Measurements from ENCODE around the gene LAMC3. TPM values are rescaled to one million over a fixed set of nuclear protein-coding genes. Genes with fewer than 3 reads are reported as not detected.

LAMC3 gene
- total RNA-seq, 4 donors from 2014 or later, result 0.82 to 6.6 (median 3.9) TPM

DNA sequence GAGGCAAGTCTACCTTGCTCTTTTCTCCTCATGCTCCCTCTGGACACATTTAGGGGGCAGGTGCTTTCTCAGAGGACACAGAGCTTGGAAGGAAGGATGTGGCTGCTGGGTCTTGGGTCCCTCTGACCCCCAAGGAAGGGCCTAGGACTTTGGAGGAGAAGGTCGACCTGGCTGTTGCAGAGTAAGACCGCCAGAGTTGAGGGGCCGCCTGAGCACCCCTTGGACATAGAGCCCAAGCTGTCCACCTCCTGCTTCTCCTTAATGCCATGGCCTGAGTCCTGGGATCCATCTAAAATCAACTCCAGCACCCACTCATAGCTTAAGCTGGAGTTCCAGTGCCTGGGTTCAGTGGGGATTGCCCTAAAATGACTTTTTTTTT, 20.6 kb downstream of the LAMC3 start:
- no peaks in the 10 kb centered on the region for H3K36me3 ChIP-seq
- no peak for DNase-seq
- H3K4me3 ChIP-seq, result no peak overlapping the region
- H3K9me3 ChIP-seq, result no peaks in the 10 kb centered on the region
- no peaks in the 10 kb centered on the region for H3K4me1 ChIP-seq
- no peak overlapping the region for H3K27ac ChIP-seq
- TF ChIP-seq POLR2AphosphoS5 (IDR thresholded peaks at IDR 0.05) (no peak), POLR2A (IDR thresholded peaks at IDR 0.05) (no peak), EP300 (IDR thresholded peaks at IDR 0.05; ENCODE audit: low read depth) (no peak)
- TF ChIP-seq, protein P1, sequence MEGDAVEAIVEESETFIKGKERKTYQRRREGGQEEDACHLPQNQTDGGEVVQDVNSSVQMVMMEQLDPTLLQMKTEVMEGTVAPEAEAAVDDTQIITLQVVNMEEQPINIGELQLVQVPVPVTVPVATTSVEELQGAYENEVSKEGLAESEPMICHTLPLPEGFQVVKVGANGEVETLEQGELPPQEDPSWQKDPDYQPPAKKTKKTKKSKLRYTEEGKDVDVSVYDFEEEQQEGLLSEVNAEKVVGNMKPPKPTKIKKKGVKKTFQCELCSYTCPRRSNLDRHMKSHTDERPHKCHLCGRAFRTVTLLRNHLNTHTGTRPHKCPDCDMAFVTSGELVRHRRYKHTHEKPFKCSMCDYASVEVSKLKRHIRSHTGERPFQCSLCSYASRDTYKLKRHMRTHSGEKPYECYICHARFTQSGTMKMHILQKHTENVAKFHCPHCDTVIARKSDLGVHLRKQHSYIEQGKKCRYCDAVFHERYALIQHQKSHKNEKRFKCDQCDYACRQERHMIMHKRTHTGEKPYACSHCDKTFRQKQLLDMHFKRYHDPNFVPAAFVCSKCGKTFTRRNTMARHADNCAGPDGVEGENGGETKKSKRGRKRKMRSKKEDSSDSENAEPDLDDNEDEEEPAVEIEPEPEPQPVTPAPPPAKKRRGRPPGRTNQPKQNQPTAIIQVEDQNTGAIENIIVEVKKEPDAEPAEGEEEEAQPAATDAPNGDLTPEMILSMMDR (IDR thresholded peaks at IDR 0.05), result no peak
- no peaks in the 10 kb centered on the region for H3K27me3 ChIP-seq
- in situ Hi-C loops (cut with MboI; ENCODE audit: low pct_ligation_motif_present in 1 of 4, low pct_unique_long_range_greater_than_20kb in 1 of 4, low sequenced_read_pairs in 3 of 4), result no loop called here
- 81% methylated on average over 3 of the region's 3 CpGs; no CpG with 5 or more reads in 1 of the 2 donors for WGBS, 2 donors (ENCODE audit: low coverage in 1 of 2)
- intact Hi-C loops (cut with DNase I; ENCODE audit: low total_unique reads), result no loop called here

DNA sequence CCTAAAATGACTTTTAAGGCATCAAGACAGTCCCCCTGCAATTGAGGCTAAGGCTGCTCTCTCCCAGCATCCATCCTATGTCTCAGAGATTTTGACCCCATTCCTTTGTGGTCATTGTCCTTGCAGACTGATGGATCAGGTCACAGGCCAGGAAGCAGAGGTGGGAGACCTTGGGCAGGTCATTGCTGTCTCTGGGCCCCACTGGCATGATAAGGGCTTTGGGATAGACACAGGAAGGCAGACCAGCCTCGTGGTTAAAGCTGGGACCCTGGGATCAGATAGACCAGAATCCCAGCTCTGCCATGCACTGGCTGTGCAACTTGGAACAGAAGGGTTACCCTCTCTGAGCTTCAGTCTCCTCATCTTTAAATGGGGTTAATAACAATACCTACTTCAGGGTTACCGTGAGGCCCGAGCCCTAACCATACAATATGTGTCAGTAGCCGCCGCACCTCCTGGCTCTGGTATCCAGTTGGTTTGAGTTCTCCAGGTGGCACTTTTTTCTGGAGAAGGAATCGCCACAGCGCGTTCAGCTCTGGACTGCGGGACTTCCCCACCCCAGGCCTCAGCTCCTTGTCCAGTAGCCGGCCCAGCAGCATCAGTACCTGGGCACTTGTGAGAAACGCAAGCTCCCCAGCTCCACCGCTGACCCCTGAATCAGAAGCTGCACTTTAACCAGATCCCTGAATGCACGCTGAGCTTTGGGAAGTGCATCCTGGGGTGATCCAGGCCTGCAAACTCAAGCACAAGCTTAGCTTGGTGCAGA, 21.4 kb downstream of the LAMC3 start:
- Histone ChIP-seq H3K36me3 (no peaks in the 10 kb centered on the region), H3K27me3 (no peaks in the 10 kb centered on the region), H3K9me3 (no peaks in the 10 kb centered on the region), H3K4me3 (no peak overlapping the region), H3K27ac (no peak overlapping the region), H3K4me1 (no peaks in the 10 kb centered on the region)
- TF ChIP-seq EP300 (IDR thresholded peaks at IDR 0.05; ENCODE audit: low read depth), result no peak
- TF ChIP-seq POLR2AphosphoS5 (IDR thresholded peaks at IDR 0.05), result no peak
- TF ChIP-seq, protein P1 (IDR thresholded peaks at IDR 0.05), result no peak
- TF ChIP-seq POLR2A (IDR thresholded peaks at IDR 0.05), result no peak
- no peak for DNase-seq
- intact Hi-C loops (cut with DNase I; ENCODE audit: low total_unique reads) (no loop called here), in situ Hi-C loops (cut with MboI; ENCODE audit: low pct_ligation_motif_present in 1 of 4, low pct_unique_long_range_greater_than_20kb in 1 of 4, low sequenced_read_pairs in 3 of 4) (no loop called here)
- 79% methylated on average over 12 of the region's 13 CpGs; no CpG with 5 or more reads in 1 of the 2 donors for WGBS, 2 donors (ENCODE audit: low coverage in 1 of 2)

DNA sequence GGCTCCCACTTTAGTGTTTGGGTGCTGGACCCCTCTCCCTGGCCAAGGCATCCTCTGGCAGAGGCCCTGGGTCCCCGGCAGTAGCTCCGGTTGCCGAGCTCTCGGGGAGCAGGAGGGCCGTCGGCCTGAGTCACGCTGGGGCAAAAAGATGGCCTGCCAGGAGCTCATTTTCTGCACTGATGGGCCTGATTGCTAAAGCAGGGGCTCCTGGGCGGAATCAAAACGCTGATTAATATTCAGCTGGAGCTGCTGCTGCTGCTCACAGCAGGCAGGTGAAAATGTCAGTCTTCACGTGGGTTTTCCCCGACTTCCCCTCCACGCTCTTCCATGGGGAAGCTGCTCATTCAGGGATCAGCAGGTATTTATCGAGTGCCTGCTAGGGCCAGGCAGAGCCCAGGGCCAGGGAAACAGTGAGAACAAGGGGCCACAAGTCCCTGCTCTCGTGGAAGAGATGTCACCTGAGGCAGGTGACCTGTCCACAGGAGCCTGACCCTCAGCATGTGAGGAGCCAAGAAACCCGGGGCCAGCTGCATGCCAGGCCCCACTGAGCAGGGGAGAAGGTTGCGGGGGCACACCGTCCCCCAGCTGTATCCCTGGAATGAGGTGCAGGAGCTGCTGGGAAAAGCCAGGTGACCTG, 22.1 kb downstream of the LAMC3 start:
- Histone ChIP-seq H3K9me3 (no peaks in the 10 kb centered on the region), H3K4me1 (no peaks in the 10 kb centered on the region), H3K4me3 (no peak overlapping the region), H3K27me3 (no peaks in the 10 kb centered on the region), H3K27ac (no peak overlapping the region), H3K36me3 (no peaks in the 10 kb centered on the region)
- TF ChIP-seq EP300 (IDR thresholded peaks at IDR 0.05; ENCODE audit: low read depth) (no peak), POLR2A (IDR thresholded peaks at IDR 0.05) (no peak), POLR2AphosphoS5 (IDR thresholded peaks at IDR 0.05) (no peak)
- TF ChIP-seq, protein P1 (IDR thresholded peaks at IDR 0.05), result no peak
- DNase-seq, result no peak
- in situ Hi-C loops (cut with MboI; ENCODE audit: low pct_ligation_motif_present in 1 of 4, low pct_unique_long_range_greater_than_20kb in 1 of 4, low sequenced_read_pairs in 3 of 4) (no loop called here), intact Hi-C loops (cut with DNase I; ENCODE audit: low total_unique reads) (no loop called here)
- 80 to 84% methylated on average over 2 to 16 of the region's 17 CpGs for WGBS, 2 donors (ENCODE audit: low coverage in 1 of 2)

DNA sequence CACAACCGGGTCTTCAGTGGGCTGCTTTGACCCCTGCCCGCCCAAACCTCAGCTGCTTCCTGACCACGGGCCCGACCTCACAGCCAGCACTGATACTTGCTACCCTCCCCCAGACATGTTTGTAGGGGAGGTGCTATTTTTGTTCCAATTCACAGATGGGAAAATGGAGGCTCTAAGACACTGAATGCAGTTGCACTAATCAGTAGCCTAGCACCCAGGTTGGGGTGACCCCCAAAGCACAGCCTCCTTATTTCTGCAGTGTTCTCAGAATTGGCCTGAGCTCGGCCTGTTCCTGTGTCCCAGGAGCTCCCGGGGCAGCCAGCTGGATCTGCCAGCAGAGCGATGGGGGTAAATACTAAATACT, 22.6 kb downstream of the LAMC3 start:
- Histone ChIP-seq H3K27me3 (no peaks in the 10 kb centered on the region), H3K27ac (no peak overlapping the region), H3K4me1 (peaks cover 0 to 2% (median 0%) of the 10 kb centered on the region in 4 donors), H3K9me3 (no peaks in the 10 kb centered on the region), H3K4me3 (no peak overlapping the region), H3K36me3 (no peaks in the 10 kb centered on the region)
- in situ Hi-C loops (cut with MboI; ENCODE audit: low pct_ligation_motif_present in 1 of 4, low pct_unique_long_range_greater_than_20kb in 1 of 4, low sequenced_read_pairs in 3 of 4) (no loop called here), intact Hi-C loops (cut with DNase I; ENCODE audit: low total_unique reads) (no loop called here)
- TF ChIP-seq POLR2A (IDR thresholded peaks at IDR 0.05), result no peak
- no peak for TF ChIP-seq EP300 (IDR thresholded peaks at IDR 0.05; ENCODE audit: low read depth)
- TF ChIP-seq, protein P1 (IDR thresholded peaks at IDR 0.05), result no peak
- no peak for TF ChIP-seq POLR2AphosphoS5 (IDR thresholded peaks at IDR 0.05)
- no peak for DNase-seq
- WGBS, 2 donors (ENCODE audit: low coverage in 1 of 2), result 69% methylated on average over 7 of the region's 7 CpGs; no CpG with 5 or more reads in 1 of the 2 donors
